HUES64 (cell line): ENCODE results near the gene AGRP.

ENCODE experiments used
- H3K27ac ChIP-seq: 2 replicates; pipeline ENCODE4 v1.7.0; 2013; ENCODE audit warnings: low read depth, low read length, inconsistent platforms
- H3K27me3 ChIP-seq: 2 replicates; pipeline ENCODE4 v1.6.1; 2013; ENCODE audit warnings: mild to moderate bottlenecking, low read length; ENCODE audit not compliant: insufficient read depth
- H3K36me3 ChIP-seq: 2 replicates; pipeline ENCODE4 v1.6.1; 2013; ENCODE audit warnings: mild to moderate bottlenecking, low read length; ENCODE audit not compliant: insufficient read depth
- H3K4me1 ChIP-seq: 2 replicates; pipeline ENCODE4 v1.6.1; 2013; ENCODE audit warnings: mild to moderate bottlenecking, low read length, moderate library complexity; ENCODE audit not compliant: insufficient read depth
- H3K4me3 ChIP-seq: 2 replicates; pipeline ENCODE4 v1.5.1; 2013; ENCODE audit warnings: mild to moderate bottlenecking, low read length, moderate library complexity
- H3K9ac ChIP-seq: 2 replicates; pipeline ENCODE4 v1.6.1; 2013; ENCODE audit warnings: mild to moderate bottlenecking, low read depth, low read length
- H3K9me3 ChIP-seq: 2 replicates; pipeline ENCODE4 v1.6.1; 2013; ENCODE audit warnings: low read depth, low read length; ENCODE audit not compliant: insufficient read depth
- WGBS: fragments of 150-250, 120-280 bp; methylation state at CpG from one replicate; pipeline ENCODE4 v1.1.7; 2013; ENCODE audit warnings: missing lambda C conversion rate; 5-methylcytosine and 5-hydroxymethylcytosine counted together

Gene AGRP

DNA sequence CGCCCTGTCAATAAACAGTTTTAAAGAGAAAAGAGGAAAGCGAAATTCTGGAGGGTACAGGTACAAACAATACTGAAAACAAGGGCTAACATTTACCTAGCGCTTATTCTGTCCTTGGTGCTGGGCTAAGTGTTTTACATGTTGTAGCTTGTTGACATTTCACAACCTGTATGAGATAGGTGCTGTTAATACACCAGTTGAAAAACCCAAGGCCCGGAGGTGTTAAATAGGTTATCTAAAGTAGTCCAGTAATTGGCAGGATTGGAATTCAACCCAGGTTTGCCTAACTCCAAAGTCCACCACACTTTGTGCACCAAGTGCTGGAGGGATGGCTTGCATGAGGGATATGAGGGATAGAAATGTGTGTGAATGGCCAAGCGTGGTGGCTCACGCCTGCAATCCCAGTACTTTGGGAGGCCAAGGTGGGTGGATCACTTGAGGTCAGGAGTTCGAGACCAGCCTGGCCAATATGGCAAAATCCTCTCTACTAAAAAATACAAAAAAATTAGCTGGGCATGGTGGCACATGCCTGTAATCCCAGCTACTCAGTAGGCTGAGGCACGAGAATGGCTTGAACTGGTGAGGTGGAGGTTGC lies 5.3 kb downstream of the AGRP start:
- Histone ChIP-seq H3K9ac (no peak overlapping the region), H3K36me3 (no peaks in the 10 kb centered on the region), H3K4me1 (peaks cover 7% of the 10 kb centered on the region; the same call in 1 of the 2 replicates), H3K27me3 (no peaks in the 10 kb centered on the region), H3K27ac (no peak overlapping the region), H3K9me3 (no peaks in the 10 kb centered on the region), H3K4me3 (no peak overlapping the region)
- 96% methylated on average over 8 of the region's 8 CpGs for whole genome bisulfite sequencing

DNA sequence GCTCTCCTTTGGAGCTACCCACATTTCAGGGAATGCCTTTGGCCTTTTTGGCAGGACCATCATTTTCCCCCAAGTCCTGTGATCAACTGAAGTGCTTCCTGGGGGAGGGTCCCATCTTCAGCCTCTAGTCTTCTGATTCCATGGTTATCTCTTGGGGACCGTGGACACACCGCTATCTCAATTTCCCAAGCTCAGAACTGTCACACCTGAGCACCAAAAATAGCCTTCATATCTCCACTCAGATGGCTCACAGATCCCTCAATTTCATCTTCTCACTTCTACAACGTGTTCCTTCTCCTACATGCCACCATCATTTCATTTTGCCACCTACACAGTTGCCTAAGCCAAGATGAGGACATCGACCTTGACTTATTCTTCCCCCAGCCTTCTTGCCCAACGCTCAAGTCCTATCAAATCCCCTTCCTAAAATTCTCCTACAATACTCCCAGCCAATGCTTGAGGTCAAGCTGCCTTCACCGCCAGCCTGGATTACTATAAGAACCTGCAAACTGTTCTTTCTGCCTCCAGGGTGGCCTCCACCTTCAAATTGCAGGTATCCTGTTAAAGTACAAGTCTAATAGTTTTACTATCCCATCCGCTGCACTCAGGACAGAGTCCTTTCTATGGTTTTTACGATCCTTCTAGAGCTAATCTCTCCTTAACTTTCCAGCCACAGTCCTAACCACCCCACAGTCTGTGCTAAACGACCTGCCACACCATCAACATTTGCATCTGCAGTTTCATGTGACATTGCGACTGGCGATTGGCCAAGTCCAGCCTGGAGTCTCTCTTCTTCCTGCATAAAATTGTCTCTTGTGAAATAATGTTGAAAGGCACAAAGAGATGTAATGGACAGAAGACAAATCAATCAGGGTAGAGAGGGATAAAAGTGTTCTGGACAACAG lies 8.5 kb downstream of the AGRP start:
- no peak overlapping the region for H3K9ac ChIP-seq
- no peaks in the 10 kb centered on the region for H3K4me1 ChIP-seq
- no peaks in the 10 kb centered on the region for H3K27me3 ChIP-seq
- WGBS, result 92% methylated on average over 11 of the region's 11 CpGs
- H3K4me3 ChIP-seq, result no peak overlapping the region
- H3K36me3 ChIP-seq, result no peaks in the 10 kb centered on the region
- H3K27ac ChIP-seq, result no peak overlapping the region
- H3K9me3 ChIP-seq, result no peaks in the 10 kb centered on the region

DNA sequence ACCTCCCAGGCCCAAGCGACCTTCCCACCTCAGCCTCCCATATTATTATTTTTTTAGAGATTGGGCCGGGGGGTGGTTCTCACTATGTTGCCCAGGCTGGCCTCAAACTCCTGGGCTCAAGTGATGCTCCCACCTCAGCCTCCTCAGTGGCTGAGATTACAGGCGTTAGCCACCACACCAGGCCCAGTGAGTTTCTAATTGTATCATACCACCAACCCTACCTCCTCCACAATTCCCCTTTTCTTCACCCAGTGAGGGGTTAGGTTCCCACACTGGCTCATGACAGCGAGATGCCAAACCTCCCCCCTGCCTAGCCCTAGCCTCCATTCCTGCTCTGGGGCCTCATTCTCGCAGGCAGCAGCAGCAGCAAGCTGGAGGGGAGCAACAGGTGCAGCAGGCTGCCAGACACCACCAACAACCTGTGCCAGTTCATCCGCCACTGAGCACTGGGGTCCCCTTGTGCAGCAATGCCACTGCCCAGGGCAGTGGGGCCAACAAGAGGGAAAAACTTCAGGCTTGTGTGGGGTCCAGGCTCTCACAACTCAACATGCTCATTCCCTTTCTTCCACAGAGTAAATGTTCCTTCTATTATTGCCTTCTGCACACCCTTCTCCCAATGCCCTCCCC lies 11.5 kb downstream of the AGRP start:
- Histone ChIP-seq H3K27ac (no peak overlapping the region), H3K27me3 (no peaks in the 10 kb centered on the region), H3K4me1 (no peaks in the 10 kb centered on the region), H3K4me3 (no peak overlapping the region), H3K9ac (no peak overlapping the region), H3K36me3 (no peaks in the 10 kb centered on the region), H3K9me3 (no peaks in the 10 kb centered on the region)
- 92% methylated on average over 5 of the region's 6 CpGs for WGBS

DNA sequence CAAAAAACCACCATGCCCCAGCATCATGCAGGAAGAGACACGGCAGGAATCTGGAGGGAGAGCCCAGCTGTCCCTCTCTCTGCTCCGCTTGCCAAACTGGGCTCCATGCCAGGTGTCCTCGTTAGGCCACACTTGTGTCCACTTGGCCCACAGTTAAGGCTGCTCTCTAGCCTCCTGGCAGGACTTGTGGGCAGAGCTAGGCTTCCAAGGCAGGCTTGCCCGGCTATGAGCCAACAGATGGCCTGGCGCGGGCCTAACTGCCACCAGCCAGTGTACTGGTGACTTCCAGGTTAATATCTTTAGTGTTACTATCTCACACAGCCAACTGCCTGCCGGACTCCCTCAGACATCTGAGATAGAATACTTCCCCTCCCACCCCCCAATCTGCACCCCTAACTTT lies 13.0 kb downstream of the AGRP start:
- Histone ChIP-seq H3K9me3 (no peaks in the 10 kb centered on the region), H3K27ac (no peak overlapping the region), H3K36me3 (no peaks in the 10 kb centered on the region), H3K4me1 (peaks cover 3% of the 10 kb centered on the region; the same call in 1 of the 2 replicates), H3K9ac (no peak overlapping the region), H3K4me3 (no peak overlapping the region), H3K27me3 (no peaks in the 10 kb centered on the region)
- whole genome bisulfite sequencing, result 94% methylated on average over 7 of the region's 7 CpGs

DNA sequence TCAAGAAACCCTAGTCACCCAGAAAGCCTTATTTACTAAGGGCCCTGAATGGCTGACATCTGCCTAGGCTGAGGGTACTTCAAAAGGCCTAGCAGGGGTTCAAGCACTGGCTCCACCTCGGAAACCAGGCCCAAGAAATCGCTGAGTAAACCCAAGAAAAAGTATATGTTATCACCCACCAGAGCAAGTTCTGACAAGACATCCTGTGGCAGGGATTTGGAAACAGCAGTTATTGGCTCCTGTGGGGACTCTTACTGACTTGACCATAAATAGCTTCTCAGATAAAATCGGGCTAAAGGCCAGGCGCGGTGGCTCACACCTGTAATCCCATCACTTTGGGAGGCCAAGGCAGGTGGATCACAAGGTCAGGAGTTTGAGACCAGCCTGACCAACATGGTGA lies 14.6 kb downstream of the AGRP start:
- Histone ChIP-seq H3K27ac (no peak overlapping the region), H3K27me3 (no peaks in the 10 kb centered on the region), H3K9ac (no peak overlapping the region), H3K36me3 (no peaks in the 10 kb centered on the region), H3K4me1 (peaks cover 3% of the 10 kb centered on the region; the same call in 1 of the 2 replicates), H3K9me3 (no peaks in the 10 kb centered on the region), H3K4me3 (no peak overlapping the region)
- 94% methylated on average over 5 of the region's 5 CpGs for WGBS

DNA sequence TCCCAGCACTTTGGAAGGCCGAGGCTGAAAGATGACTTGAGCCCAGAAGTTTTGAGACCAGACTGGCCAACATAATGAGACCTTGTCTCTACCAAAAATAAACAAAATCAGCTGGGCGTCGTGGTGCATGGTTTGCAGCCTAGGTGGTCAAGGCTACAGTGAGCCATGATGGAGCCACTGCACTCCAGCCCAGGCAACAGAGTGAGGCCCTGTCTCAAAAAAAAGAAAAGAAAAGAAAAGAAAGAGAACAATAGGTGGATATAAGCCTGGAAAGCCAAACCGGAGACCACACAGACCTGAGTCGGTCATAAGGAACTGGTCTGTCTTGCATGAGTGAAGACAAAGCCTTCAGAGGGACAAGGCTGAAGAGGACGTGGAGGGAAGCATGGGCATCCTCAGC lies 16.8 kb downstream of the AGRP start:
- no peaks in the 10 kb centered on the region for H3K36me3 ChIP-seq
- no peak overlapping the region for H3K9ac ChIP-seq
- H3K4me3 ChIP-seq, result no peak overlapping the region
- WGBS, result 85% methylated on average over 6 of the region's 6 CpGs
- no peaks in the 10 kb centered on the region for H3K9me3 ChIP-seq
- peaks cover 3% of the 10 kb centered on the region; the same call in 1 of the 2 replicates for H3K4me1 ChIP-seq
- no peaks in the 10 kb centered on the region for H3K27me3 ChIP-seq
- H3K27ac ChIP-seq, result no peak overlapping the region

DNA sequence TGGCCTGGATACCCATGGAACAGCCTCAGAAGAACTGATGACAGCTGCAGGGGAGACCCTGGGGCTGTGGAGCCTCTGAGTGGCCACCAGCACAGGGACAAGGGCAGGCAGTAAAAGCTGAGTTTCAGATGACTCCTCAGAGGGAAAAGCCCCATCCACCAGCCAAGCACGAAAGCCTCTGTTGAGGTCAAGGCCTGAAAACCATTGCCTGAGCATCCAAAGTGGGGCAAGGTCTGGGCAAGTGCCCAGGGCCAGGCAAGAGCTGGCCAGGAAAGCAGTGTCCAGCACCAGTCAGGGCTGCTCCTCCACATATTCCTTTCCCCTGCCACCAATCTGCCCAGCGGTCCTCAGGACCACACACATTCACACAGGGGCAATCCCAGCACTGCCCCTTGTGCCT lies 18.8 kb downstream of the AGRP start:
- H3K27ac ChIP-seq, result no peak overlapping the region
- H3K27me3 ChIP-seq, result no peaks in the 10 kb centered on the region
- H3K4me3 ChIP-seq, result no peak overlapping the region
- WGBS, result 92% methylated on average over 2 of the region's 2 CpGs
- H3K36me3 ChIP-seq, result 0 out of 2 replicates have a peak, but pooled peaks cover 3% of the 10 kb centered on the region
- H3K9ac ChIP-seq, result no peak overlapping the region
- H3K4me1 ChIP-seq, result peaks cover 3% of the 10 kb centered on the region; the same call in 1 of the 2 replicates
- H3K9me3 ChIP-seq, result no peaks in the 10 kb centered on the region

DNA sequence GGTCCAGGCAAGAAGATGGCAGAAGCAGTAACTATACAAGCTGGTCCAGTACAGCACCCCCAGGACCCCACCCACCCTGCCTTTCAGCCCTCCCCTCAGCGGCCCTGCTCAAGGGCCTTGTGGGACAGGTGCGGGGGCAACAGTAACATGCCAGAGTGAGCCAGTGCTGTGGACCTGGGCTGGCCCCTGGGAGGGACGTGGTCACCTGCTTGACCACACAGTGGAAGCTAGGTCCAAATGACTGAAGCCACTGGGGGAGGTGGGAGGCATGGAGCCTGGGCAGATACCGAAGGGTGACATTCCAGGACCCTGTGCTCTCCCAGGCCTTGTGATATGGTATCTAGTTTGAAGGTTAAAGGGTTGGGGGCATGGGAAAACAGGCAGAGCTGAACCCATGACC lies 19.7 kb downstream of the AGRP start:
- Histone ChIP-seq H3K4me1 (peaks cover 3% of the 10 kb centered on the region; the same call in 1 of the 2 replicates), H3K27me3 (no peaks in the 10 kb centered on the region), H3K9ac (no peak overlapping the region), H3K27ac (no peak overlapping the region), H3K36me3 (0 out of 2 replicates have a peak, but pooled peaks cover 3% of the 10 kb centered on the region), H3K9me3 (no peaks in the 10 kb centered on the region), H3K4me3 (no peak overlapping the region)
- 94% methylated on average over 4 of the region's 4 CpGs for WGBS

DNA sequence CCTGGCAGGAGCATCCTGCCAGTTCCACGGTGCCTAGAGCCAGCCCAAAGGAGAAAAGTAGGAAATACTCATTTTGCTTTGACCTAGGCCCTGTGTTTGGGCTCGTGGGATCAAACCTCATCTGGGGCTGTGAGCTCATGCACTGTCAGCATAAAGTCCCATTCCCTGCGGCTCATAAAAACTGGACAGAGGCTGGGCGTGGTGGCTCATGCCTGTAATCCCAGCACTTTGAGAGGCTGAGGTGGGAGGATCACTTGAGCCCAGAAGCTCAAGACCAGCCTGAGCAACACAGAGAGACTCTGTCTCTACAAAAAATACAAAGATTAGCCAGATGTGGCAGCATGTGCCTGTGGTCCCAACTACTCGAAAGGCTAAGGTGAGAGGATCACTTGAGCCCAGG lies 20.3 kb downstream of the AGRP start:
- no peak overlapping the region for H3K9ac ChIP-seq
- H3K27me3 ChIP-seq, result no peaks in the 10 kb centered on the region
- H3K36me3 ChIP-seq, result 0 out of 2 replicates have a peak, but pooled peaks cover 3% of the 10 kb centered on the region
- H3K27ac ChIP-seq, result no peak overlapping the region
- no peak overlapping the region for H3K4me3 ChIP-seq
- 95% methylated on average over 5 of the region's 5 CpGs for WGBS
- H3K9me3 ChIP-seq, result no peaks in the 10 kb centered on the region
- peaks cover 3% of the 10 kb centered on the region; the same call in 1 of the 2 replicates for H3K4me1 ChIP-seq

DNA sequence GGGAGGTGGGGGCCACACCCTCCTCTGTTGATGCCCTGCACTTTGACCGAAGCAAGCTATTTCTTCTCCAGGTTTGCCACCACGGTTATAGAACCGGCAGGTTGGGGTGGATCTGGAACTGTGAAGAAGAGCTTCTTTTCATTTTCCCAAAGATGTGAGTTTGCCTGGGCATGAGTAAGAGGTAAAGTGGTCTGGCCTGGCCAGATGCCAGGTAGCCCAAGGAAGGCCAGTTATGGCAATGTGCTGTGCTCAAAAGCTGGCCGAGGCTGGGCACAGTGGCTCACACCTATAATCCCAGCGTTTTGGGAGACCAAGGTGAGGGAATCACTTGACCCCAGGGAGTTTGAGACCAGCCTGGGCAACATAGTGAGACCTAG lies 21.1 kb downstream of the AGRP start:
- Histone ChIP-seq H3K36me3 (0 out of 2 replicates have a peak, but pooled peaks cover 3% of the 10 kb centered on the region), H3K9ac (no peak overlapping the region)
- WGBS, result 91% methylated on average over 5 of the region's 5 CpGs

More for the DNA sequence above, 21.1 kb downstream of the AGRP start:
- no peak overlapping the region for H3K27ac ChIP-seq
- H3K4me3 ChIP-seq, result no peak overlapping the region
- peaks cover 3% of the 10 kb centered on the region; the same call in 1 of the 2 replicates for H3K4me1 ChIP-seq
- no peaks in the 10 kb centered on the region for H3K27me3 ChIP-seq
- no peaks in the 10 kb centered on the region for H3K9me3 ChIP-seq
